Measurements from ENCODE around the gene ACSL3.
A peak's percentile ranks its signal among the peaks of the same experiment; 100 is the strongest.
"Not testable (repeated sequence)": the region's sequence is repeated elsewhere in the genome, so short reads cannot be mapped to it uniquely, and the experiment has no call there.

Gene ACSL3

DNA sequence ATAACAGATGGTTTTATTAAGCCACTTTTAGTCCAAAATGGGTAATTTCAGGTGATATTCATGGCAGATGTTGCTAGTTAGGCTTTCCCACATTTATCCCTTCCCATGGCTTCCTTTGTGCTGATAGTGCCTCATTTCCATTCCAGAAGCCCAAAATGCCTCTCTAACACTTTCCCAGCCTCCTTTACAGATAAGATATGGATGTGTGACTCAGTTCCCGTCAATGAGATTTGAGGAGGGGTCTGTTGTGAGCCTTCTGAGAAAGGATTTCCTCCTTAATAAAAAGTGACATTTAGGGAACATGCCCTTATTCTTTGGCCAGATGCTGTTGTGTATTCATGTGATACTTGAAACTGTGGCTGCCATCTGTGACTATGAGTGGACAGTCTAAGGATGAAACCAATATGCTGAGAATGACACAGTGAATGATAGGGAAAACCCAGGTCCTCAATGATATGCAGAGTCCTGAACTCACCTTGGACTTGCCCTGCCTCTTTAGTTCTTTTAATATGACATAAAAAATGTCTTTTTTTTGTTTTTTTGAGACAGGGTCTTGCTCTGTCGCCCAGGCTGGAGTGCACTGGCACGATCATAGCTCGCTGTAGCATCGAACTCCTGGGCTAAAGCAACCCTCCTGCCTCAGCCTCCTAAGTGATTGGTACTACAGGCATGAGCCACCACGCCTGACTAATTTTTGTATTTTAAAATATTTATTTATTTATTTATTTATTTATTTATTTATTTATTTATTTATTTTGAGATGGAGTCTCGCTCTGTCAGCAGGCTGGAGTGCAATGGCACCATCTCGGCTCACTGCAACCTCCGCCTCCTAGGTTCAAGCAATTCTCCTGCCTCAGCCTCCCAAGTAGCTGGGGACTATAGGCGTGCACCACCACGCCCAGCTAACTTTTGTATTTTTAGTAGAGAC lies 5.8 kb upstream of the ACSL3 start:
- DNase-seq = no peak

DNA sequence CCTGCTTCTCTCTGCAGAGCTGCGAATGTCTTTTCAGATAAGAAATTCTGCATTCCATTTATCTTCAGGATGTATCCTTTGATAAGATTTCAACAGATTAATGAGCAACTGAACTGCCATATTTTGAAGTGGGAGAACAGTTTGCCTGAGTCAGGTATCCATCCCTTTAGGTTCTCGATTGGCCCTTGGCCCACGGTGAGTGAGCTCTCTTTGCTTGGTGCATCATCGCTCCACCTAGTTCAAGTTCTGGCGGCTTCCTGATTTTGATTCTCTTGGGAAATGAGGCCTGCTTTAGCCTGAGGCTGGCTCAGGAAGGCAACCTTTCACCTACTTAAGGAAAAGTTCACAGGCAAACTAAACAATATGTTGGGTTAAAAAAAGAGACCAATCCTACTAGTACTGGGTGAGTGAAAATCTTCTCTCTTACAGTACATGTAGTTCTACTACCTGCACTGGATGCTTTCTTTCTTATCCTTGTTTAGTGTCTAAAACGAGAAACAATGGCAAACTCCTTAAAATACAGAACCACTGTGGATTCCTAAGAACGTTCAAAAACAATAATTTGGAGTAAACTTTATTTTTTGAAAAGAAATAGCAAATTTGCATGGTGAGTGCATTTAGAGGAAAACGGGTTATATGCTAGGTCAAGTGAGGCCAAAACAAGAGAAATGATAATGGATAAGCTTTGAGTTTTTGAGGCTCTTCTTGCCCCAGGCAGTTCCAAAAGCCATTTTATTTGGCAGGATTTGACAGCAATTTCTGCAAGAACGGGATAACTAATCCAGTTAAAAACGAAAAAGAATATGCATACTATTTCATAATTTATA lies 837 bp upstream of the ACSL3 start:
- no peak for DNase-seq

DNA sequence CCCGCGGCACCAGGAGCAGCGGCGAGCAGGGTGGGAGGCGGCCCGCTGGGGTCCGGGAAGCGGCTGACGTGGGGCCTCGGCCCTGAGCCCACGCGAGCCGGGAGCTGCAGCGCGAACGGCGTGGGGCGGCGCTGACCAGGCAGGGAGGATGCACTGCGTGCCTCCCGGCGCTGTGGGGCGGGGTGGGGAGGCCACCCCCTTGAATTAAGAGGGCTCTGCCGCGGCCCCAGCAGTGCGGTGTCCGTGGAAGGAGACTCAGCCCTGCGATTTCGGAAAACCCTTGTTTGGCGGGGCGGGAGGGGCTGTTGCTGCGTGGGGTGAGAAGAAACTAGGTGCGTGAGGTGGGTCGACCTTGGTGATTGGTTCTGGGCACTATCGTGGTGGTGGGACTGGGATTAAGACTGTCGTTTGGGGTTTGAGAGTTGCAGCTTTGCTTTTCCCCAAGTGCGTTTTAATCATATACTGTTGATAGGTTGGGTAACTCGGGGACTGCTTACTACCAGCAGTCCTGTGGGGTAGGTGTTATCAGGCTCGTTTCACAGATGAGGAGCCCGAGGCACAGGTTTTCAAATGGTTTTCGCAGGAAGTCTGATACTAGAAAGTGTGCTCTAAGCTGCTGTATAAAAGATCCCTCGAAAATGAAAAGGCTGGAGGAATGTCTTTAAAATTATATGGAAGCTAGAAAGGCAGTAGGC lies 722 bp downstream of the ACSL3 start:
- peak; percentile 15 to 57 (median 42) for DNase-seq

GRCh38 chr2:222862106-222862908 lies 1.5 kb downstream of the ACSL3 start:
- peak in 1 of 6 experiments; percentile 27 for DNase-seq

GRCh38 chr2:222862909-222863544 lies 2.2 kb downstream of the ACSL3 start:
- no peak for DNase-seq

DNA sequence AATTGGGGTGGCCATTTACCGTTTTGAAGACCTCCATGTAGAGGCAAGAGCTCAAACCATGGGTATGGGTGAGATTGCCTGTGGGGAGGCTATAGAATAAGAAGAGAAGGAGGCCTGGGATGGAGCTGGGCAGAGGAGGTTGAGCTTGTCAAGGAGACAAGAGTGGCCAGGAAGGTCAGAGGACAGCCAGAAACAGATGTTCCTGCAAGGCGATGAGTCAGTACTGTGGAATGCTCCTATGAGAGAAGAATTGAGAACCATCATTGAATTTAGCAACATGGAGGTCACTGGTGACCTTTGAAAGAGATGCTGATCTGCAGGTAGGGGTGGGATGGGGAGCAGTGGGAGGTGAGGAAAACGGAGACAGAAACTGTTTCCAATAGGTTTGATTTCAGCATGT lies 3.5 kb downstream of the ACSL3 start:
- DNase-seq = no peak

GRCh38 chr2:222865301-222865700 lies 4.5 kb downstream of the ACSL3 start:
- no peak for DNase-seq

- no peak for DNase-seq
Measured at GRCh38 chr2:222866358-222866960, 5.6 kb downstream of the ACSL3 start.

DNA sequence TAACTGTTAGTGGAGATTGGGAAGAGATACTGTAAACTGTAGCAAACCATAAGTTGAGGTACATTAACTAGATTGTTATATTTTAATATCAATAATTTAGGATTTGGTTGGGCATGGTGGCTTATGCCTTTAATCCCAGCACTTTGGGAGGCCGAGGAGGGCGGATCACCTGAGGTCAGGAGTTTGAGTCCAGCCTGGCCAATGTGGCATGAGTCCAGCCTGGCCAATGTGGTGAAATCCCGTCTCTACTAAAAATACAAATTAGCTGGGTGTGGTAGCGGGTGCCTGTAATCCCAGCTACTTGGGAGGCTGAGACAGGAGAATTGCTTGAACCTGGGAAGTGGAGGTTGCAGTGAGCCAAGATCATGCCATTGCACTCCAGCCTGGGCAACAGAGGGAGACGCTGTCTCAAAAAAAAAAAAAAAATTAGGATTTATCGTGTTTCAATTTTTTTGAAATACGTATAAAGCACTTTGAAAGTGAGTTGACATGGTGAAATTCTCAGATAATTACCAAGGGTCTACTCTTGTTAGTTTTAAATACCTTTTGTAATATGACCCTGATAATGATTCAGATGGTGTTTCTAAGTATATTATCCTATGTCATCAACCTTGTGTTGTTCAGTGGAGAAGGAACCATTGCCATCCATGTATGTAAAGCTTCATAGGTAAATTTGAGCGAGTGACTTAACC lies 7.9 kb downstream of the ACSL3 start:
- not testable (repeated sequence) for DNase-seq

DNA sequence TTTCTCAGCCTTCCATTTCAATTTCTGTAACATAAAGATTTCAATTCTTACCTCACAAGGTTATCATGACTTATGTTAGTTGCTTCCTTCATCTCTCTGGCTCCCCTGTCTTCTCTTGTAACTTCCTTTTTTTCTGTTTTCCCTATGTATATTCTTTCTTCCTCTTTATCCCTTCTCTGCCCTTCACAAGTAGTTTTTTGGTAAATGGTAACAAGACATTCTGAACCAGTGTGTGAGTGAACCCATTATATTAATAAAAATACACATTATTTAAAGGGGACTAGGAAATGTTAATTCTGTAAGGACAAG lies 8.4 kb downstream of the ACSL3 start:
- no peak for DNase-seq

DNA sequence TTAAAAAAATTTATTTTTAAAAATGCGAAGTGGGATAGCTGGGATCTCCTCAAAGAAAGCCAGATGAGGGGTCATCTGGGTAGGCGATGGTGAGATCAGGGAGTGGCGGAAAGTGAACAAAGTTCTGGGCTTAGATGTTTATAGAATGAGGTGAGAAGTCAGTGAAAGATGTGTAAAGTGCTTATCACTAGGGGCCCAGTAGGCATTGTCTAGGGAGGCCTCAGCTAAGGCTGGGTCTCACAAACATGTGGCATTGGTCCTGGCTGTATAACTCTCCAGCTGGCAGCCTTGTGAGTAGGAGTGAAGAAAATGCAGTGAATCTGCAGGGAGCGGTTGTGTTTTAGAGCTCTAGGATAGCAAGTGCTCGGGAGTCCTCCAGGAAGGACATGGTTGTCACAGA lies 10.5 kb downstream of the ACSL3 start:
- no peak for DNase-seq

DNA sequence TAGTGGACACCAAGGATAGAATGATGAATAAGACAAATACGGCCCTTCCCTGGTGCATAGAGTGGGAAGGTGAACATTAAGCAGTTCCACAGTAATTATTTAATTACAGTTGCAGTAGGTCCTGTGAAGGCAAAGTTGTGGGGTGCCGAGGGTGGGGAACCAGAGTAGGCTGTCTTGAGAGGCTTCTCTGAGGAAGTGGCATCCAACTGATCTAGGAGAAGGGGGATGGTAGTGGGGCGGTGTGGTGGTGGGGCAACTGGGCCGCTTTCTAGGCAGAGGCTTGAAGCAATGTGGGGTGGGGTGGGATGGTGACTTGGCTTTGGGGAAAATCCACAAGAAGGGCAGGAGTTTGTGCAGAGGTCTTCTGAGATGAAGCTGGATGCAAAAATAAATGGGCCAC lies 11.7 kb downstream of the ACSL3 start:
- DNase-seq = no peak

DNA sequence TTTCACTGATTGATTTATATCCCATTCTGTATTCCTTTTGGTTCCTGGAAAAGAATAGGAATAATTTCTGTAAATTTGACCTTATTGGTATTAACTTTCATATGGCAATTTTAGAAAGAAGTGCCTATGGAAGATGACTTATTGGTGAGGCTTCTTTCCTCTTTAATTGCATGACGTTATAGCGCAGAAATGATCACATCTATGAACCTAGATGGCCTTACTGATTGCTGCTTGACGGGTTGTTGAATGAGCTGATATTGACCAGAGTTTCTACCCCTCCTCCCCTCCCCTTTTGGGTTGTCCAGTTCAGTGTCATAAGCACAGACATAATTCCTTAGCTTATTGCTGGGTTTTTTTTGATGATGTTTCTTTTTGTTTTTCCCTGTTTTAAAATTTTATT lies 14.6 kb downstream of the ACSL3 start:
- DNase-seq = no peak

DNA sequence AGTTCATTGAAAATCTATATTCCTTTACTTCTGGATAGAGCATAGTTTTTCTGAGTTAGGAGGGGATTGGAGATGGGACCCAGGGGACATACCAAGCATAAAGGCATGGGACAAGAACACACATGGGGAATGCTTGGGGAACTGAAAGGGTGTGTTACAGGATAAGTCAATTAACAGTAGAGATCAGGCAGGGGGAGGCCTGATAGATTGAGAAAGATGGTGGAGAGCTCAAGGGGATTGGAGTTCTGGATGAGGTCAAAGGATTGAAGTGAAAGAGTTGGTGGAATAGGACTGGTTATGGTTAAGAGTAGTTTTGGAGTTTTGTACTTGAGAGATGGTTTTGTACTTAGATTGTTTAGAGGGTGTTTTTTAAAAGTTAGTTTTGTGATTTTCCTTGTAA lies 16.1 kb downstream of the ACSL3 start:
- DNase-seq = no peak

DNA sequence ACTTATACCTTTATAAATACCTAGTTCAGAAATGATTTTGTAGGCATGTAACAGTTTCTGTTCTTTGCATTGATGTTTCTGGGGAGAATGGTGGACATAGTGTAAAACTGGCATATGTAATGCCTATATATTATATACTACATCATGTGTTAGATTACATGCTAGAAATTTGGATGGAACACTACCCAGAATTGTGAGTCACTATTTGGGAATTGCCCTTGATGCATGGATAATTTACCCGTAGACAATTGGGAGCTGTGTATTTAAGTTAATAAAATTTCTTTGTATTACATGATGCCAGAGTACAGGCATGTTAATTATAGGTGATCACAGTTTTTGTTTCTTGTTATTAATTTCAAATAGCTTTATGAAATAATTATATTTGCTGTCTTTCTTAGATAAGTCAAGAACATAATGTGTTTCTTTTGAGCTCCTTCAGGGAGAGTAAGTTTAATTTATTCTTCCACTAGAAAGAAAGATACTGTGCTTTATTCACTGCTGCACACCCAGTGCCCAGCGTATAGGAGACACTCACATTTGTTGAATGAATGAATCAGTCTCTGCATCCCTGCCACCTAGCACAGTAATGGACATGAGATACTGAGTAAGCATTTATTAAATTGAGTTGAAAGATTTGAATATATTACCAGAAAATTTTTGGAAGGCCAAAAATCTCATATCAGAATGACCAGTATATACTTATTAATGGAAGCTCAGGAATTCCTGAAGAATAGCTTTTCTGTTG lies 16.9 kb downstream of the ACSL3 start:
- DNase-seq = no peak

GRCh38 chr2:222878301-222878876 lies 17.6 kb downstream of the ACSL3 start:
- DNase-seq = no peak

DNA sequence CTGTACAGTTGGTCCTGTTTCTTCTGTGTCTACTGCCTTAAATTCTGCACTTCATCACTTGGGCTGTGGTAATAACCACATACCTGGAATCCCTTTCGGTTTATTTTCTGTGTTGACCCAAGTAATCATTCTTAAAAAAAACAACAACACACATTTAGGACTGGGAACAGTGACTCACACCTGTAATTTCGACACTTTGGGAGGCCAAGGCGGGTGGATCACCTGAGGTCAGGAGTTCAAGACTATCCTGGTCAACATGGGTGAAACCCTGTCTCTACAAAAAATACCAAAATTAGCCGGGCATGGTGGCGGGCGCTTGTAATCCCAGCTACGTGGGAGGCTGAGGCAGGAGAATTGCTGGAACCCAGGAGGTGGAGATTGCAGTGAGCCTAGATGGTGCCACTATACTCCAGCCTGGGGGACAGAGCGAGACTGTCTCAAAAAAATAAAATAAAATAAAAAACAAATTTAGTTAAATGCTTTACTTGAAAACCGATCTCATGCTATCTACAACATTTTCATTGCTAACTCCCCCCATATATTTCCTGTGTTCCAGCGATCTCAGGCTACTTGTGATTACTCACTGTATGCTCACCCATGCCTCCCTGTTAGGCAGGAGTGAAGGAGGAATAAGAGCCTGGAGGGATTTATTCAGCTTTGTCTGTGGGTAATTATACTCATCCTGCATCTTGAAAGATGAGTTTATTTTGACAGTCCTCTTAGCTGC lies 18.2 kb downstream of the ACSL3 start:
- no peak for DNase-seq

- DNase-seq = no peak
Measured at GRCh38 chr2:222879604-222879933, 18.7 kb downstream of the ACSL3 start.

GRCh38 chr2:222882484-222882928 lies 21.7 kb downstream of the ACSL3 start:
- DNase-seq = no peak
